A673 (cell line): Measurements from ENCODE around the gene CPA1.

Source experiments
- EZH2 ChIP-seq: fragments of 200-600 bp; sonication (generic); IDR thresholded peaks from 2 replicates; pipeline ENCODE4 v1.6.1; 2017; ENCODE audit warnings: borderline replicate concordance, low read depth, mild to moderate bottlenecking, mixed read lengths, antibody characterized with exemption, low read length; ENCODE audit not compliant: poor library complexity, severe bottlenecking
- TF ChIP-seq, protein P1 (sequence below): fragments of 300-800, 200-600 bp; sonication (generic); conservative IDR thresholded peaks from 2 replicates; pipeline ENCODE4 v1.5.1; 2017; ENCODE audit warnings: low read depth, mild to moderate bottlenecking, antibody characterized with exemption, low read length, moderate library complexity, mixed read lengths

DNA sequence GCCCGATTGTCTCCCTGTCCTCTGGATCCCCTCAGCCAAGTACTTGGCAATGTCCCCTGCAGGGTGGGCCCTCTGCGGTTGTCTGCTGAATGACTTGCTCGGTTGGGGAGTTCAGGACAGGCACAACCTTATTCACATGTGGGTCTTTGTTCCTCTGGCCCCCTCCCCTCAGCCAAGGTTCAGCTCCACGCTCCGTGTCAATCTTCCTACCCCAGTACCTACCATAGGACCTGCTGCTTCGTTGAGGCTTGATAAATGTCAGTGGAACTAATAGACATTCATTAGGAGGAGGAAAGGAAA is 28.6 kb upstream of the CPA1 start:
- TF ChIP-seq, protein P1, sequence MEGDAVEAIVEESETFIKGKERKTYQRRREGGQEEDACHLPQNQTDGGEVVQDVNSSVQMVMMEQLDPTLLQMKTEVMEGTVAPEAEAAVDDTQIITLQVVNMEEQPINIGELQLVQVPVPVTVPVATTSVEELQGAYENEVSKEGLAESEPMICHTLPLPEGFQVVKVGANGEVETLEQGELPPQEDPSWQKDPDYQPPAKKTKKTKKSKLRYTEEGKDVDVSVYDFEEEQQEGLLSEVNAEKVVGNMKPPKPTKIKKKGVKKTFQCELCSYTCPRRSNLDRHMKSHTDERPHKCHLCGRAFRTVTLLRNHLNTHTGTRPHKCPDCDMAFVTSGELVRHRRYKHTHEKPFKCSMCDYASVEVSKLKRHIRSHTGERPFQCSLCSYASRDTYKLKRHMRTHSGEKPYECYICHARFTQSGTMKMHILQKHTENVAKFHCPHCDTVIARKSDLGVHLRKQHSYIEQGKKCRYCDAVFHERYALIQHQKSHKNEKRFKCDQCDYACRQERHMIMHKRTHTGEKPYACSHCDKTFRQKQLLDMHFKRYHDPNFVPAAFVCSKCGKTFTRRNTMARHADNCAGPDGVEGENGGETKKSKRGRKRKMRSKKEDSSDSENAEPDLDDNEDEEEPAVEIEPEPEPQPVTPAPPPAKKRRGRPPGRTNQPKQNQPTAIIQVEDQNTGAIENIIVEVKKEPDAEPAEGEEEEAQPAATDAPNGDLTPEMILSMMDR: no peak
- TF ChIP-seq EZH2: no peak
